ENCODE measurements around the gene LRRC3C.
"Not testable (repeated sequence)": the region's sequence is repeated elsewhere in the genome, so short reads cannot be mapped to it uniquely, and the experiment has no call there.

The LRRC3C gene

GRCh38 chr17:39927101-39927928 is at the start of gene LRRC3C, which contains the start of gene ORMDL3:
TSS of gene LRRC3C (plus strand) at chr17:39927732. CDS start at chr17:39941524, 13,792 bp downstream.
TSS of gene ORMDL3 (minus strand) at chr17:39927601. CDS start at chr17:39924203, 3,398 bp downstream.
- peak; percentile 85 to 87 for DNase-seq (ENCODE audit: low read depth in 2 of 2)

GRCh38 chr17:39886102-39886501 is 41.4 kb upstream of the LRRC3C start:
- not testable (repeated sequence) for DNase-seq (ENCODE audit: low read depth in 2 of 2)

- no peak for DNase-seq (ENCODE audit: low read depth in 2 of 2)
Observed at GRCh38 chr17:39887078-39887477, 40.5 kb upstream of the LRRC3C start.

- DNase-seq (ENCODE audit: low read depth in 2 of 2) = no peak
Observed at GRCh38 chr17:39889200-39889599, 38.3 kb upstream of the LRRC3C start.

GRCh38 chr17:39894681-39895376 is 32.7 kb upstream of the LRRC3C start:
- no peak for DNase-seq (ENCODE audit: low read depth in 2 of 2)

- DNase-seq (ENCODE audit: low read depth in 2 of 2) = no peak
Observed at GRCh38 chr17:39898088-39898487, 29.4 kb upstream of the LRRC3C start.

GRCh38 chr17:39899215-39899614 is 28.3 kb upstream of the LRRC3C start:
- no peak for DNase-seq (ENCODE audit: low read depth in 2 of 2)

GRCh38 chr17:39902027-39902426 is 25.5 kb upstream of the LRRC3C start:
- DNase-seq (ENCODE audit: low read depth in 2 of 2) = not testable (repeated sequence)

- DNase-seq (ENCODE audit: low read depth in 2 of 2) = no peak
Observed at GRCh38 chr17:39903158-39903884, 24.2 kb upstream of the LRRC3C start.

- DNase-seq (ENCODE audit: low read depth in 2 of 2) = no peak
Observed at GRCh38 chr17:39904990-39905288, 22.6 kb upstream of the LRRC3C start.

- no peak for DNase-seq (ENCODE audit: low read depth in 2 of 2)
Observed at GRCh38 chr17:39908789-39909352, 18.7 kb upstream of the LRRC3C start.

- no peak for DNase-seq (ENCODE audit: low read depth in 2 of 2)
Observed at GRCh38 chr17:39913989-39914388, 13.5 kb upstream of the LRRC3C start.

- DNase-seq (ENCODE audit: low read depth in 2 of 2) = no peak
Observed at GRCh38 chr17:39915559-39915958, 12.0 kb upstream of the LRRC3C start.

GRCh38 chr17:39916918-39917317 is 10.6 kb upstream of the LRRC3C start:
- DNase-seq (ENCODE audit: low read depth in 2 of 2) = no peak

- DNase-seq (ENCODE audit: low read depth in 2 of 2) = no peak
Observed at GRCh38 chr17:39919087-39919683, 8.3 kb upstream of the LRRC3C start.

GRCh38 chr17:39920218-39921210 is 7.0 kb upstream of the LRRC3C start:
- peak; percentile 41 to 67 for DNase-seq (ENCODE audit: low read depth in 2 of 2)

- DNase-seq (ENCODE audit: low read depth in 2 of 2) = peak in 1 of 2 experiments; percentile 10
Observed at GRCh38 chr17:39921323-39921722, 6.2 kb upstream of the LRRC3C start.

- no peak for DNase-seq (ENCODE audit: low read depth in 2 of 2)
Observed at GRCh38 chr17:39922006-39922405, 5.5 kb upstream of the LRRC3C start.

GRCh38 chr17:39923230-39923629 is 4.3 kb upstream of the LRRC3C start:
- no peak for DNase-seq (ENCODE audit: low read depth in 2 of 2)

Measured in stimulated activated CD4-positive, alpha-beta T cell treated with anti-CD3 and anti-CD28 coated beads, Interleukin-12 subunit alpha, Interleukin-12 subunit beta, amount 100 ng/mL, for 24 hours (primary cell).